Astrocyte (in vitro differentiated cells and primary cell): ENCODE measurements around the gene GRIN3B.

Source experiments
- CTCF ChIP-seq: IDR thresholded peaks from 2 replicates; pipeline ENCODE4 v1.5.1; 2011; ENCODE audit warnings: low read depth, mild to moderate bottlenecking, inconsistent platforms, low read length, moderate library complexity; ENCODE audit not compliant: insufficient read depth
- EZH2 ChIP-seq: IDR thresholded peaks from 2 replicates; pipeline ENCODE4 v1.6.1; 2012; ENCODE audit warnings: mild to moderate bottlenecking, low read length, inconsistent platforms; ENCODE audit not compliant: insufficient read depth

GRCh38 chr19:961866-962620 is 38.2 kb upstream of the GRIN3B start:
- TF ChIP-seq CTCF = no peak
- TF ChIP-seq EZH2 = no peak
